IMR-90 (cell line): ENCODE measurements around the gene CPSF2. TPM values are rescaled to one million over a fixed set of nuclear protein-coding genes. Genes with fewer than 3 reads are reported as not detected.

Experiments
- ATAC-seq: fragments of 200-7000 bp; cut with Tn5 transposase; 2 replicates; pipeline ENCODE4 v1.9.1; 2020; ENCODE audit warnings: low read depth, mild to moderate bottlenecking, moderate library complexity
- BruUV-seq: library from RNA; stranded (reverse); fragments of 400-500 nt; replicated peaks from 2 replicates; lab custom pipeline; 2021; lab: Mats Ljungman, UMichigan
- CTCF ChIA-PET: fragments of 300-600 bp; formaldehyde crosslinking; extraction: SDS; loops from one replicate; lab custom pipeline; 2021; ENCODE audit warnings: antibody characterized with exemption; lab: Yijun Ruan, JAX
- POLR2A ChIA-PET: fragments of 300-600 bp; sonication (Branson Sonifier 250); formaldehyde crosslinking; loops from one replicate; lab custom pipeline; 2022; ENCODE audit warnings: antibody characterized with exemption; ENCODE audit not compliant: unreplicated experiment; lab: Charles Lee
- DNase-seq: peaks from one replicate; pipeline ENCODE4 v3.0.0; 2013
- H2AFZ ChIP-seq: replicated peaks from 2 replicates; pipeline ENCODE3; 2013; ENCODE audit warnings: low read length, mild to moderate bottlenecking; ENCODE audit not compliant: poor library complexity
- H2AK5ac ChIP-seq: 2 replicates; pipeline ENCODE4 v1.6.1; 2013; ENCODE audit warnings: low read depth, low read length, inconsistent platforms
- H2AK9ac ChIP-seq: replicated peaks from 2 replicates; pipeline ENCODE3; 2013; ENCODE audit warnings: mild to moderate bottlenecking, low read depth, low read length, moderate library complexity; ENCODE audit not compliant: poor library complexity
- H2BK120ac ChIP-seq: 2 replicates; pipeline ENCODE4 v1.6.1; 2013; ENCODE audit warnings: low read depth, low read length, inconsistent platforms
- H2BK15ac ChIP-seq: 3 replicates; pipeline ENCODE4 v1.6.1; 2013; ENCODE audit warnings: low read depth, low read length, inconsistent platforms
- H2BK20ac ChIP-seq: 2 replicates; pipeline ENCODE4 v1.6.1; 2013; ENCODE audit warnings: low read depth, mild to moderate bottlenecking, inconsistent platforms, low read length, moderate library complexity
- H2BK5ac ChIP-seq: 2 replicates; pipeline ENCODE4 v1.6.1; 2013; ENCODE audit warnings: mild to moderate bottlenecking, low read depth, low read length, inconsistent platforms; ENCODE audit not compliant: poor library complexity, severe bottlenecking
- H3K14ac ChIP-seq: replicated peaks from 2 replicates; pipeline ENCODE4 v1.6.1; 2013; ENCODE audit warnings: low read depth, low read length, inconsistent platforms
- H3K18ac ChIP-seq: 2 replicates; pipeline ENCODE4 v1.6.1; 2013; ENCODE audit warnings: low read depth, low read length, control low read depth
- H3K23ac ChIP-seq: 2 replicates; pipeline ENCODE4 v1.6.1; 2013; ENCODE audit warnings: low read depth, low read length, inconsistent platforms
- H3K27ac ChIP-seq: 2 replicates; pipeline ENCODE4 v1.5.1; 2013; ENCODE audit warnings: mild to moderate bottlenecking, control low read depth, low read length; ENCODE audit not compliant: insufficient read depth
- H3K27me3 ChIP-seq: 2 replicates; pipeline ENCODE4 v1.6.1; 2013; ENCODE audit warnings: low read length; ENCODE audit not compliant: control insufficient read depth, insufficient read depth
- H3K36me3 ChIP-seq: 2 replicates; pipeline ENCODE4 v1.6.1; 2013; ENCODE audit warnings: low read length, mixed read lengths; ENCODE audit not compliant: control insufficient read depth, insufficient read depth
- H3K4ac ChIP-seq: 2 replicates; pipeline ENCODE4 v1.6.1; 2013; ENCODE audit warnings: low read depth, low read length, inconsistent platforms
- H3K4me1 ChIP-seq: 2 replicates; pipeline ENCODE4 v1.6.1; 2013; ENCODE audit warnings: low read length, mixed read lengths; ENCODE audit not compliant: control insufficient read depth, insufficient read depth
- H3K4me2 ChIP-seq: 2 replicates; pipeline ENCODE4 v1.6.1; 2013; ENCODE audit warnings: low read depth, mild to moderate bottlenecking, control low read depth, low read length, moderate library complexity
- H3K4me3 ChIP-seq: 2 replicates; pipeline ENCODE4 v1.5.1; 2013; ENCODE audit warnings: low read depth, mild to moderate bottlenecking, control low read depth, low read length, moderate library complexity; ENCODE audit not compliant: insufficient read depth
- H3K56ac ChIP-seq: 2 replicates; pipeline ENCODE4 v1.6.1; 2013; ENCODE audit warnings: low read length, inconsistent platforms; ENCODE audit not compliant: insufficient read depth; ENCODE audit errors: extremely low read depth
- H3K79me1 ChIP-seq, 2 experiments: 2 replicates each; pipeline ENCODE4 v1.6.1; 2013; ENCODE audit warnings: low read length in 2 of 2, inconsistent platforms in 1 of 2, low read depth in 1 of 2
- H3K9ac ChIP-seq: 2 replicates; pipeline ENCODE4 v1.6.1; 2013; ENCODE audit warnings: low read depth, low read length, control low read depth
- H3K9me1 ChIP-seq: 2 replicates; pipeline ENCODE4 v1.6.1; 2013; ENCODE audit warnings: low read length, inconsistent platforms; ENCODE audit not compliant: insufficient read depth
- H3K9me3 ChIP-seq: 2 replicates; pipeline ENCODE4 v1.6.1; 2013; ENCODE audit warnings: low read length; ENCODE audit not compliant: control insufficient read depth, insufficient read depth
- H4K20me1 ChIP-seq: 2 replicates; pipeline ENCODE4 v1.6.1; 2013; ENCODE audit warnings: low read length, inconsistent platforms; ENCODE audit not compliant: insufficient read depth
- H4K5ac ChIP-seq: 2 replicates; pipeline ENCODE4 v1.6.1; 2013; ENCODE audit warnings: mild to moderate bottlenecking, low read depth, low read length, control low read depth
- H4K8ac ChIP-seq, 2 experiments: 2 replicates each; pipeline ENCODE4 v1.6.1; 2013; ENCODE audit warnings: low read depth in 2 of 2, low read length in 2 of 2, control low read depth in 1 of 2, inconsistent platforms in 1 of 2
- H4K91ac ChIP-seq: 2 replicates; pipeline ENCODE4 v1.6.1; 2013; ENCODE audit warnings: low read depth, low read length, inconsistent platforms; ENCODE audit not compliant: insufficient read depth
- CEBPB ChIP-seq: IDR thresholded peaks from 2 replicates; pipeline ENCODE4 v1.6.1; 2012; ENCODE audit warnings: low read depth, low read length, improper control_type of control experiment
- CTCF ChIP-seq: conservative IDR thresholded peaks from 2 replicates; pipeline ENCODE4 v1.5.1; 2012; ENCODE audit warnings: mild to moderate bottlenecking, low read depth, low read length, improper control_type of control experiment
- FOS ChIP-seq: fragments of 150-350 bp; IDR thresholded peaks from 2 replicates; pipeline ENCODE4 v1.6.1; 2016; ENCODE audit warnings: low read depth, low read length
- MAFK ChIP-seq: IDR thresholded peaks from 2 replicates; pipeline ENCODE4 v1.6.1; 2012; ENCODE audit warnings: low read depth, low read length, improper control_type of control experiment
- MAZ ChIP-seq: IDR thresholded peaks from 2 replicates; pipeline ENCODE4 v1.6.1; 2012; ENCODE audit warnings: low read depth, mild to moderate bottlenecking, low read length, improper control_type of control experiment, moderate library complexity, borderline replicate concordance
- NFE2L2 ChIP-seq: fragments of 150-350 bp; IDR thresholded peaks from 2 replicates; pipeline ENCODE4 v1.6.1; 2016; ENCODE audit warnings: low read depth, mild to moderate bottlenecking, low read length
- POLR2A ChIP-seq: IDR thresholded peaks from 2 replicates; pipeline ENCODE4 v1.6.1; 2012; ENCODE audit warnings: mild to moderate bottlenecking, low read depth, low read length
- RAD21 ChIP-seq: IDR thresholded peaks from 2 replicates; pipeline ENCODE4 v1.6.1; 2012; ENCODE audit warnings: low read length, improper control_type of control experiment
- RFX5 ChIP-seq: IDR thresholded peaks from 2 replicates; pipeline ENCODE4 v1.8.0; 2012; ENCODE audit warnings: low read depth, mild to moderate bottlenecking, low read length, moderate library complexity
- SMC3 ChIP-seq: fragments of 150-350 bp; IDR thresholded peaks from 2 replicates; pipeline ENCODE4 v1.6.1; 2016; ENCODE audit warnings: low read depth, mild to moderate bottlenecking, antibody characterized with exemption, low read length, moderate library complexity
- WGBS, 2 experiments: methylation state at CpG; one replicate each; pipeline versions ENCODE4 v1.1.5 to v1.1.7; 2013; ENCODE audit warnings: missing lambda C conversion rate in 2 of 2; ENCODE audit not compliant: insufficient read length in 1 of 2; ENCODE audit errors: extremely low coverage in 2 of 2; 5-methylcytosine and 5-hydroxymethylcytosine counted together
- dilution Hi-C: fragments of 300-500 bp; cut with HindIII; formaldehyde crosslinking; loops from one replicate; pipeline ENCODE4 v1.14.3; 2018; ENCODE audit warnings: low sequenced_read_pairs; ENCODE audit not compliant: unreplicated experiment
- in situ Hi-C: fragments of 300-500 bp; cut with MboI; formaldehyde crosslinking; loops from 3 replicates; pipeline ENCODE4 v1.14.3; 2019; ENCODE audit warnings: low sequenced_read_pairs, inconsistent platforms, mixed read lengths
- intact Hi-C: fragments of 100-400 bp; cut with micrococcal nuclease; formaldehyde crosslinking; loops from 2 replicates; pipeline ENCODE4 v1.10.0; 2022
- polyA plus RNA-seq, 3 experiments: library from polyadenylated mRNA; depleted of rRNA; stranded (reverse); fragments of >200 nt; gene quantifications; 2 replicates each; pipeline ENCODE4 v1.2.3, GENCODE V29; 2012; ENCODE audit warnings: low replicate concordance in 1 of 3
- total RNA-seq: library from RNA; depleted of rRNA; stranded (reverse); fragments of >200 nt; gene quantifications from 2 replicates; pipeline ENCODE4 v1.2.3, GENCODE V29; 2012
- TF ChIP-seq, protein P1 (sequence below): fragments of 150-350 bp; IDR thresholded peaks from 2 replicates; pipeline ENCODE4 v1.6.1; 2016; ENCODE audit warnings: low read depth, mild to moderate bottlenecking, low read length, moderate library complexity, borderline replicate concordance

CPSF2 gene
- total and polyA plus RNA-seq, 2 of the 4 experiments (the other 2 are of a cell fraction), result 18.5 to 30.6 TPM

DNA sequence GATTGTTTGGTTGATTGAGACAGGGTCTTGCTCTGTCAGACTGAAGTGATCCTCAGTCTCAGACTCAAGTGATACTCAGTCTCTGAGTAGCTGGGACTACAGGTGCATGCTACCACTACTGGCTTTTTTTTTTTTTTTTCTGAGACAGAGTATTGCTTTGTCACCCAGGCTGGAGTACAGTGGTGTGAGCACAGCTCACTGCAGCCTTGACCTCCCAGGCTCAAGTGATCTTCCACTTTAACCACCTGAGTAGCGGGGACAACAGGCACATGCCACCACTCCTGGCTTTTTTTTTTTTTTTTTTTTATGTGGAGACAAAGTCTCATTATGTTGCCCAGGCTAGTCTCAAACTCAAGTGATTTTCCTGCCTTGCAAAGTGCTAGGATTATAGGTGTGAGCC lies 31.8 kb downstream of the CPSF2 start:
- WGBS, 2 experiments, result no CpG with 5 or more reads among the region's 1 CpG
- Histone ChIP-seq H3K4me2 (no peak overlapping the region), H3K9ac (no peak overlapping the region), H2AFZ (no peak overlapping the region), H3K56ac (no peak overlapping the region), H3K4ac (no peak overlapping the region), H3K79me1 (peaks cover 6 to 7% of the 10 kb centered on the region in 2 experiments; a peak in 2 of 4 replicates), H3K9me1 (no peaks in the 10 kb centered on the region), H3K4me3 (no peak overlapping the region), H2BK5ac (no peak overlapping the region), H4K20me1 (no peaks in the 10 kb centered on the region), H3K27me3 (no peaks in the 10 kb centered on the region), H3K27ac (no peak overlapping the region), H2BK120ac (no peak overlapping the region), H2BK20ac (no peak overlapping the region), H4K91ac (no peak overlapping the region), H3K9me3 (no peaks in the 10 kb centered on the region), H3K14ac (no peak overlapping the region), H2BK15ac (no peak overlapping the region), H3K23ac (no peak overlapping the region), H4K8ac (no peak overlapping the region), H3K18ac (no peak overlapping the region), H4K5ac (no peak overlapping the region), H3K4me1 (no peaks in the 10 kb centered on the region; the same call in 1 of the 2 replicates), H2AK5ac (no peak overlapping the region), H2AK9ac (no peak overlapping the region), H3K36me3 (peaks cover 25% of the 10 kb centered on the region)
- DNase-seq, result no peak
- in situ Hi-C loops, result no loop called here
- intact Hi-C loops, result no loop called here
- no TSS peak for BruUV-seq
- TF ChIP-seq SMC3, result no peak
- TF ChIP-seq NFE2L2, result no peak
- TF ChIP-seq, protein P1, sequence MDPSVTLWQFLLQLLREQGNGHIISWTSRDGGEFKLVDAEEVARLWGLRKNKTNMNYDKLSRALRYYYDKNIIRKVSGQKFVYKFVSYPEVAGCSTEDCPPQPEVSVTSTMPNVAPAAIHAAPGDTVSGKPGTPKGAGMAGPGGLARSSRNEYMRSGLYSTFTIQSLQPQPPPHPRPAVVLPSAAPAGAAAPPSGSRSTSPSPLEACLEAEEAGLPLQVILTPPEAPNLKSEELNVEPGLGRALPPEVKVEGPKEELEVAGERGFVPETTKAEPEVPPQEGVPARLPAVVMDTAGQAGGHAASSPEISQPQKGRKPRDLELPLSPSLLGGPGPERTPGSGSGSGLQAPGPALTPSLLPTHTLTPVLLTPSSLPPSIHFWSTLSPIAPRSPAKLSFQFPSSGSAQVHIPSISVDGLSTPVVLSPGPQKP, result no peak
- TF ChIP-seq FOS, result no peak
- no peak for TF ChIP-seq MAZ
- no peak for TF ChIP-seq RAD21
- TF ChIP-seq CTCF, result no peak
- TF ChIP-seq RFX5, result no peak
- no peak for TF ChIP-seq MAFK
- no peak for TF ChIP-seq POLR2A
- TF ChIP-seq CEBPB, result no peak
- ChIA-PET CTCF (interaction anchor here (0.6 kb wide), 1 partner anchor 105 kb away, joined by 4 read pairs; no protein-coding TSS in a partner anchor), POLR2A (no interaction called here)
- dilution Hi-C loops, result no loop called here
- ATAC-seq, result no peak
